ENCODE results near the gene MACROD2. TPM values are rescaled to one million over a fixed set of nuclear protein-coding genes. Genes with fewer than 3 reads are reported as not detected.

Gene MACROD2
- total and polyA plus RNA-seq, 2 of the 4 experiments (the other 2 are of a cell fraction): not detected

- DNase-seq (no peak), ATAC-seq (ENCODE audit: low read depth) (no peak)
- in situ Hi-C loops (cut with MboI; ENCODE audit: low sequenced_read_pairs): no loop called here
- Histone ChIP-seq H3K27ac (ENCODE audit: insufficient read depth, low read length) (no peak overlapping the region), H2AK9ac (replicated peaks; ENCODE audit: low read depth, low read length, poor library complexity) (no peak overlapping the region), H3K9me1 (ENCODE audit: insufficient read depth, low read length) (no peaks in the 10 kb centered on the region), H3K4me3 (ENCODE audit: insufficient read depth, low read depth, low read length) (no peak overlapping the region), H2BK15ac (ENCODE audit: low read depth, low read length) (no peak overlapping the region), H3K79me1 (ENCODE audit: low read depth in 1 of 2, low read length in 2 of 2) (no peaks in the 10 kb centered on the region), H4K20me1 (ENCODE audit: insufficient read depth, low read length) (no peaks in the 10 kb centered on the region), H3K18ac (ENCODE audit: low read depth, low read length) (no peak overlapping the region), H2BK5ac (ENCODE audit: low read depth, low read length, poor library complexity, severe bottlenecking) (no peak overlapping the region), H3K23ac (ENCODE audit: low read depth, low read length) (no peak overlapping the region), H3K9ac (ENCODE audit: low read depth, low read length) (no peak overlapping the region), H3K27me3 (ENCODE audit: control insufficient read depth, insufficient read depth, low read length) (no peaks in the 10 kb centered on the region), H4K91ac (ENCODE audit: insufficient read depth, low read depth, low read length) (no peak overlapping the region), H3K4ac (ENCODE audit: low read depth, low read length) (no peak overlapping the region), H2AFZ (replicated peaks; ENCODE audit: low read length, poor library complexity) (no peak overlapping the region), H2BK120ac (ENCODE audit: low read depth, low read length) (no peak overlapping the region), H3K4me2 (ENCODE audit: low read depth, low read length) (no peak overlapping the region), H3K36me3 (ENCODE audit: control insufficient read depth, insufficient read depth, low read length) (no peaks in the 10 kb centered on the region), H4K5ac (ENCODE audit: low read depth, low read length) (no peak overlapping the region), H4K8ac (ENCODE audit: low read depth in 2 of 2, low read length in 2 of 2) (no peak overlapping the region), H3K4me1 (ENCODE audit: control insufficient read depth, insufficient read depth, low read length) (no peaks in the 10 kb centered on the region), H2AK5ac (ENCODE audit: low read depth, low read length) (no peak overlapping the region), H3K14ac (replicated peaks; ENCODE audit: low read depth, low read length) (no peak overlapping the region), H2BK20ac (ENCODE audit: low read depth, low read length) (no peak overlapping the region), H3K9me3 (ENCODE audit: control insufficient read depth, insufficient read depth, low read length) (no peaks in the 10 kb centered on the region), H3K56ac (ENCODE audit: extremely low read depth, insufficient read depth, low read length) (no peak overlapping the region)
- dilution Hi-C loops (cut with HindIII; ENCODE audit: low sequenced_read_pairs, unreplicated experiment): no loop called here
- ChIA-PET CTCF (no interaction called here), POLR2A (ENCODE audit: unreplicated experiment) (no interaction called here)
- WGBS, 2 experiments (ENCODE audit: extremely low coverage in 2 of 2, insufficient read length in 1 of 2): 0% methylated on average over 1 of the region's 2 CpGs; no CpG with 5 or more reads in 1 of the 2 experiments
- TF ChIP-seq BHLHE40 (IDR thresholded peaks at IDR 0.05; ENCODE audit: low read depth, low read length): no peak
- TF ChIP-seq MAFK (IDR thresholded peaks at IDR 0.05; ENCODE audit: low read depth, low read length): no peak
- TF ChIP-seq NFE2L2 (IDR thresholded peaks at IDR 0.05; ENCODE audit: low read depth, low read length): no peak
- no peak for TF ChIP-seq CTCF (conservative IDR thresholded peaks at IDR 0.05; ENCODE audit: low read depth, low read length)
- TF ChIP-seq CHD1 (IDR thresholded peaks at IDR 0.05; ENCODE audit: low read depth, low read length): no peak
- no peak for TF ChIP-seq POLR2A (IDR thresholded peaks at IDR 0.05; ENCODE audit: low read depth, low read length)
- no peak for TF ChIP-seq USF2 (IDR thresholded peaks at IDR 0.05; ENCODE audit: low read depth, low read length)
- no peak for TF ChIP-seq SMC3 (IDR thresholded peaks at IDR 0.05; ENCODE audit: low read depth, low read length)
- TF ChIP-seq FOS (IDR thresholded peaks at IDR 0.05; ENCODE audit: low read depth, low read length): no peak
- TF ChIP-seq ELK1 (IDR thresholded peaks at IDR 0.05; ENCODE audit: borderline replicate concordance, low read depth, low read length): no peak
- TF ChIP-seq MXI1 (IDR thresholded peaks at IDR 0.05; ENCODE audit: borderline replicate concordance, low read depth, low read length): no peak
- no TSS peak for BruUV-seq (replicated peaks)
- intact Hi-C loops (cut with micrococcal nuclease): no loop called here
Measured at GRCh38 chr20:14127514-14128223, 132.4 kb downstream of the MACROD2 start.

Measured in IMR-90 (cell line).